Measurements from ENCODE around the gene OFD1.

Gene OFD1

GRCh38 chrX:13803116-13803515 is 68.6 kb downstream of the OFD1 start:
- no peak for DNase-seq

- no peak for DNase-seq
Observed at GRCh38 chrX:13805241-13805640, 70.7 kb downstream of the OFD1 start.

GRCh38 chrX:13808293-13808692 is 73.7 kb downstream of the OFD1 start:
- no peak for DNase-seq

- DNase-seq, result no peak
Observed at GRCh38 chrX:13808865-13809264, 74.3 kb downstream of the OFD1 start.

- DNase-seq, result no peak
Observed at GRCh38 chrX:13815664-13816063, 81.1 kb downstream of the OFD1 start.

GRCh38 chrX:13816176-13816575 is 81.6 kb downstream of the OFD1 start:
- DNase-seq, result no peak

GRCh38 chrX:13816643-13817627 is 82.4 kb downstream of the OFD1 start, which contains the start of gene GPM6B:
TSS of gene GPM6B (minus strand) at chrX:13817093. CDS start at chrX:13816904, 189 bp downstream.
- no peak for DNase-seq
